Right hindlimb (tissue), 1 donor: ENCODE data around the gene POLR3B.
"Not testable (repeated sequence)": the region's sequence is repeated elsewhere in the genome, so short reads cannot be mapped to it uniquely, and the experiment has no call there.

ENCODE experiments used
- DNase-seq: peaks from one replicate; pipeline ENCODE4 v3.0.0-alpha.2; 2018

POLR3B gene

DNA sequence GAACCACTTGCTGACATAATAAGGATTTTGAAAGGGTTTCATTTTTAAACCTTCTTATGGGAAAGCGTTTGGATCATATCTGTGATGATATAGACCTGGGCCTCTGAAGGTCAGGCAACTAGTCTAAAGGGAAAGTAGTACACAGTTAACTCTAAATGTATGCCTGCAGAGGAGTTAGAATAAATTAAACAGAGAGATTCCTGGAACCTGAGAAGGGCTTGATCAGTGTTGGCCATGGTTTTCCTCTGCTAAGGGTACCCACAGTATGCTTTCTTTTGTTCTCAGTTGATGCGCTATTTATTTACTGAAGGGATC lies 14.4 kb upstream of the POLR3B start:
- DNase-seq = no peak

DNA sequence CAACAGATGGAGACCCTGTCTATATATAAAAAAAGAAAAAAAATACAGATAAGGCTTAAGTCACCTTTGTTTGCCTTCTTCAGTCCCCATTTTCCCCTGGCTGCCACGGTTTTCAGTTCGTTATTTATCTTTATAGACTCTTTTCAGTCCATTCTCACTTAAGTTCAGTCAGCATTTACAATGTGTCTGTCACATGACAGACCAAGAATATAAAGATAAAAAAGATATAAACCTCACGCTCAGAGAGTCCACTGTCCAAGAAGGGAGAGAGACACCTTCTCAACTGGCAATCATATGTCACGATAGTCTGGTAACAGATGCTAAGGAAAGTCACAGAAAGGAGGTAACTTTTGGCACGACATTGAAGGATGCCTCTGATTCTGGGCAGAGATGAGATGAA lies 13.4 kb upstream of the POLR3B start:
- DNase-seq = no peak

DNA sequence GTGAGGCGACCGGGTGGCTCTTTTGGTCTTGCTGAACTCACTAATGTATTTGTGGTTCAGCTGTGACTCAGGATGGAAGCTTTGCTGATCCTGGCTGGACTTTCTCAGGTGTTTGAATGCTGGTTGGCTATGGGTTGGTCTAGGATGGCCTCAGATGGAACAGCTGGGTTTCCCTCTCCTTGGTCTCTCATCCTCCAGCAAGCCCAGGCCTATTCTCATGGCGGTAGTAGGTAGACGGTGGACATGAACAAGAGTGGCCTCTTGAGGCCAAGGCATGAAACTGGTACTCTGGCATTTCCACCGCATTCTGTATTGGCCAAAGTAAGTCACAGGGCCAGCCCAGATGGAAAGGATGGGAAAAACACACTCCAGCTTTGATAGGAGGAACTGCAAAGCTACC lies 11.8 kb upstream of the POLR3B start:
- peak; percentile 39 for DNase-seq

DNA sequence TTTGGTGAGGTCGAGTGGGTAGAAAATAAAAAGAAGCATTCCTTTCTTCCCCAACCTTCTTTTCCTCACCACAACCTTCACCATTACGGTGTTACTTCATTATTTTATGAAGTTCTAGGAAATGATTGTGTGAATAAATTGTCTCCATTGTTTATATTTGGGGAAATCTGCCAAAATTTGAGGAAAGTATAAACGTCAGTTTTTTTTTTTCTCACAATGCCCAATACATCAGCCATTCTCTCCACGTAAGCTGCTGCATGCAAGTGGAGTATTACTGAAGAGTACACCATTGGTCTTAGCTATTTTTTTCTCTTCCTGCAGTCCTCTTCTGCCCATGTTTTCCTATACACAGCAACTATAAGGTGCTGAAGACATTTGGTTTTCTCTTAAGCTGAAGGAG lies 9.1 kb upstream of the POLR3B start:
- no peak for DNase-seq

DNA sequence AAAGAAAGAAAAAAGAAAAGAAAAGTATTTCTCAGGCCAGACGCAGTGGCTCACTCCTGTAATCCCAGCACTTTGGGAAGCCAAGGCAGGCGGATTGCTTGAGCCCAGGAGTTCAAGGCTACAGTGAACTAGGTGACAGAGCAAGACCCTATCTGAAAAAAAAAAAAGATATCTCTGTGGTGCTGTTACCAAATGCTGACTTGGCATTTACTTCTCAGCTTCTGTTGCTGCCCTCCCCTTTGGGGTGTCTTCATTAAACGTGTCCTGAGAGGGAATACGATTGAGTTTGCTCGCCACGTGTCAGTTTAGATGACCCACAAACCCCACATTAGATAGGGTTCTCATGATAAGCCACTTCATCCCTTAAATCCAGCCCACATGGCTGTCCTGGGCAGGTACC lies 4.4 kb upstream of the POLR3B start:
- DNase-seq = no peak

DNA sequence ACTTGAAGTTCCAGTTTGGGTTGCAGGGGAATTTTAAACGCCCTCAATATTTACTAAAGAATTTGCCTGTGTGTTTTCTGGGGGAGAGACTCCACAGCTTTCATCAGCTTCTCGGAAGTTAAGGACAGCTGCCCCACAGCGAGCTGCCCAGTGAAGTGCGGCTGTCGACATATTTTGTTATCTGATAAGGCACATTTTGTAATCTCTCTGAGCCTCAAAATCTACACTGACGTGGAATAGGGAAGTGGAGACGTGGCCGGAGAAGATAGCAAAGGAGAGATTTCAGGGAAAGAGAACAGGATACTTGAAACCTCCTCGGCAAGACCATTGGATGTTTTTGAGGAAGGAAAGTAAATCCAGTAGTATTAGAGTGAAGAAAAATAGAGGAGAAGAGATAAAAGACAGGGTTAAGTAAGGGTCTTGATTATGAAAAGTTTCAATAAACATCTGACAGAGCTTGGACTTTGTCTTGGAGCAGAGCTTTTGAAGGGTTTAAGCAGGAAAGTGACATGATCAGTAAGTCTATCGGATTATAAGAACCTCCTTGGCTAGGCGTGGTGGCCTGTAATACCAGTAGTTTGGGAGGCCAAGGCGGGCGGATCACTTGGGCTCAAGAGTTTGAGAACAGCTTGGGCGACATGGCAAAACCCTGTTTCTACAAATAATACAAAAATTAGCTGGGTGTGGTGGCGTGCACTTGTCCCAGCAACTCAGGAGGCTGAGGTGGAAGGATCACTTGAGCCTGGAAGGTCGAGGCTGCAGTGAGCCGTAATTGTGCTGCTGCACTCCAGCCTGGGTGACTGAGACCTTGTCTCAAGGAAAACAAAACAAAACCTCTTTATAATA lies 1.1 kb downstream of the POLR3B start:
- DNase-seq = peak; percentile 26

DNA sequence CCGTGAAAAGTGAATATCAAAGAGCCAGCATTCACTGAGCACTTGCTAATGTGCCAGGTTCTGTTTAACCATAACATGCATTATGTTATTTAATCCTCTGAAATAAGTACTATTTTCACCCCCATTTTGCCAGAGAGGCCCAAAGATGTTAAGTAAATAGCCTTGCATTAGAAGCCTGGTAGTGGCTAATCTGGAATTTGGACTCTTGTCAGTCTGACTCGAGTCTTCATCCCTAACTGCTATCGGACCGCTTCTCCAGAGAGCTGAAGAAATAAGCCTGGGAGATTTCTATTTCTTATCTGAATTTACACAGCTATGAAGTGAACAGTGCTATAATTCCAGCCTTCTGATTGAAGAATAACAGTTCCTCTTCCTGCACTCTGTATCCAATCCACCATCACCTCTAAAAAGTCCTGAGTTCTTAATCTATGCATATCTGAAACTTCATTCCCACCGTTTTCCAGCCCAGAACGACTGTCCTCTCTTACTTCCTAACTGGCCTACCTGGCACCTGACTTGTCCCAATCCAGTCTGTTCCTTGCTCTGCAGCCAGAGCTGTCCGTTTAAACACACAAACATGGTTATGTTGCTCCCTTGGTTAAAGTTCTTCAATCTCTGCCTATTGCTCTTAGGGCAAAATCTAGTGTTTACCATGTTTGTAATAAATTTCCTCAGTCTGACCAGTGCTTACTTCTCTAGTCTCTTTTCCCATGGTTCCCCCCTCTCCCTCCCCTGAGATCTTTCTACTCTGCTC lies 2.3 kb downstream of the POLR3B start:
- DNase-seq = no peak

DNA sequence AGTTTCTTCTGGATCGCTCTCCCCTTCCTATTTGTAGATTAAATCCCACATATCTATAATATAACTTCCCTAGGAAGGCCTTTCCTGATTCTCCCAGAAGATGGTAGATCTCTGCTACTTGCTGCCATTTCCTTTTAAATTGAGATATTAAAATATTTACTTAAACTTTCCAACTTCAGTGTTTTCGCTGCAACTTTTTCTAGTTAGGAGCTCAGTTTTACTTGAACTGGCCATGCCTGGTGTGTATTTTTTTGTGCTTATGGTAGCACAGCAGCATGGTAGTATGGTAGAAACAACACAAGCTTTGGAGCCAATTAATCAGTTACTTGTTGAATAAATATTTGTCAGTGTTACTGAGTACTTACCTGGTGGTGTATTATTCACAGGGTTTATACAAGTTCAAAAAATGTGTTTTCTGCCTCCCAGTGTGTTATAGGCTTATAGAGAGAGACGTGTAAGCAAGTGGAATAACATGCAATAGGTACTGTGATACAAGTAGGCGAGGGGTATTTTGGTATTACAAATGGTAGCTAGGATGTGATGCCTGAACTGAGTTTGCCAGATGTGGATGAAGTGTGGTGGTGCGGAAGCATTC lies 2.9 kb downstream of the POLR3B start:
- no peak for DNase-seq

DNA sequence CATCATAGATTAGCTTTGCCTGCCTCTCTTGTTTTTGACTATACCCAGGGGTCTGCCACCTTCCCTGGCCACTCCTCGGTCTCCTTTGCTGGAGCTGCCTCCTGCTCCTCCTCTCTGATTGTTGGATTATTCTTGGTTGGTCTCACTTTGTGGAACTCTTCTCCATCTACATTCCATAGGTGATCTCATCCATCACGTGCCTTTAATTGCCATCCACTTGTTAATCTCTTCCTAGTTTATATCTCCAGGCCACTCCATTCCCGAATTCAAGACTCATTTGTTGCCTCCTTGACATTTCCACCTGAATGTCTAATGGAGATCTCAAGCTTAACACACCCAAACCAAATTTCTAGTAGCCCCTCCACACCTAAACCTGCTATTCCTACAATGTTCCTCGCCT lies 5.4 kb downstream of the POLR3B start:
- no peak for DNase-seq

DNA sequence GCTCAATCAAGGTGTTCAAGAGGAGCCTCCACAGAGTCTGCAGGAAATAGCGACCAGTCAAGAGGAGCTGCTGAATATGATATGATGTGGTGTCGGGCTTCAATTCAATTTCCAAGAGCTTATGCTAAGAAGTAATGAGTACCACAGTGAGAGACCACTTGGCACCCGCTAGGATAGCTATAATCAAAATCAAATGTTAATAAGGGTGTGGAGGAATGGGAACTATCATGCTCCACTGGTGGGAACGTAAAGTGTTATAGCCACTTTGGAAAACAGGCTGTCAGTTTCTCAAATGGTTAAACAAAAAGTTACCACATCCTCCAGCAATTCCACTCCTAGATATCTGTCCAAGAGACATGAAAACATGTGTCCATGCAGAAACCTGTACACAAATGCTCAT lies 6.7 kb downstream of the POLR3B start:
- no peak for DNase-seq

DNA sequence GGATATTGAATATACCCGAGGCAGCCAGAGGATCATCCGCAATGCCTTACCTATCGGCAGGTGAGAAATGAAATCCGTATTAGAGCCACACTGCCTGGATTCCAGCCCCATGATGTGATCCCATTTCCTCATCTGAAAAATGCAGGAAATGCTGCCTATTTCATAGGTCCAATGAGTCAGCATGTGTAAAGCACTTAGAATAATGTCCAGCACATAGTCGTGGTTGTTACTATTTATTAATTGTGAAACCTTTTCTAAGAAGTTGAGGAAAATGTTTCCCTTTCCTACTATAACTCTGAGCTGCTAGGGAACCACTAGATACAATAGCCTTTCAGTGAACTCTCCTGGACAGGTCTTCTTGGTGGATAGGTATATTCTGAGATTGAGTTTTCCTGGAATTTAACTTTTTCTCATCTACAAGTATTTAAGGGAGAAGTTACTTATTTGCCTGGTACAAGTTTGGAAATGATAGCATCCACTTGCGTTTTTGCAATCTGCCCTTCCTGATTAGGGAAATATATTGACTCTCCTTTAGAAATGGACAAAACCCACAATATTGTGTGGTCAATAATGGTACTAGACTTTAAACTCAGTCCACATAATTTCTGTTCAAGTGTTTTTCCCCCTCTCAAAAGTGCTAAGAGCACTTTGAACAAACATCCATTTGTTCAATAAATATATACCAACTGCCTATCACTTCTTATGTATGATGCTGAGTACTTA lies 12.2 kb downstream of the POLR3B start:
- no peak for DNase-seq

DNA sequence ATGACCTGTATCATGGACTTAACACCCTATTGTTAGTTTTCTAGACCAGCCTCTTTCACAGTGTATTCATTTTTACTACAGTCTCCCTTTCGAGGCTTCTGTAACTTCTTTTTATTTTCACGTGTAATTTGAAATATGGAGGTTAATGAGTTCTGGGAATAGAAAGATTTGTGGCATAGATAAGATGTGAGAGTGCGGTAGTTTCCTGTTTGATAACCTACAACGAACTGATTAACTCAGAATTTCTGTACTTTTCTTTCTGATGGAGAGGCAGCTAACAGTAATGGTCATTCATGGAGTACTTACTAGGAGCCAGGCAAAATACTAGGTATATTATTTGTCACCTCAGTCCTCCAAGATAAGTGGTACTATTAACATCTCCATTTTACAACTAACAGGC lies 21.2 kb downstream of the POLR3B start:
- no peak for DNase-seq

DNA sequence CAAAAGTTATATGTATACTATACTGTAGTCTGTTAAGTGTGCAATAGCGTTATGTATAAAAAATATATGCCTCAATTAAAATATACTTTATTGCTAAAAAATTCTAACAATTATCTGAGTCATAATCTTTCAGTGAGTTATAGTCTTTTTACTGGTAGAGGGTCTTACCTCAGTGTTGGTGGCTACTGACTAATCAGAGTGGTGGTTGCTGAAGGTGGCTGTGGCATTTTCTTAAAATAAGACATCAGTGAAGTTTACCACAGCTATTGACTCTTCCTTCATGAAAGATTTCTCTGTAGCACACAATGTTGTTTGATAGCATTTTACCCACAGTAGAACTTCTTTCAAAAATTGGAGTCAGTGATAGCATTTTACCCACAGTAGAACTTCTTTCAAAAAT lies 23.4 kb downstream of the POLR3B start:
- no peak for DNase-seq

DNA sequence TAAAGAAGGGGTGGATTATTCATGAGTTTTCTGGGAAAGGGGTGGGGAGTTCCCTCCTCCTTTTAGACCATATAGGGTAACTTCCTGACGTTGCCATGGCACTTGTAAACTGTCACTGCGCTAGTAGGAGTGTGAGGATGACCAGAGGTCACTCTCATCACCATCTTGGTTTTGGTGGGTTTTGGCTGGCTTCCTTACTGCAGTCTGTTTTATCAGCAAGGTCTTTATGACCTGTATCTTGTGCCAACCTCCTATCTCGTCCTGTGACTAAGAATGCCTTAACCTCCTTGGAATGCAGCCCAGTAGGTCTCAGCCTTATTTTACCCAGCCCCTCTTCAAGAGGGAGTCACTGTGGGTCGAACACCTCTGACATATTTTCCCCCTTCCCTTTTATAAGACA lies 24.3 kb downstream of the POLR3B start:
- DNase-seq = not testable (repeated sequence)

DNA sequence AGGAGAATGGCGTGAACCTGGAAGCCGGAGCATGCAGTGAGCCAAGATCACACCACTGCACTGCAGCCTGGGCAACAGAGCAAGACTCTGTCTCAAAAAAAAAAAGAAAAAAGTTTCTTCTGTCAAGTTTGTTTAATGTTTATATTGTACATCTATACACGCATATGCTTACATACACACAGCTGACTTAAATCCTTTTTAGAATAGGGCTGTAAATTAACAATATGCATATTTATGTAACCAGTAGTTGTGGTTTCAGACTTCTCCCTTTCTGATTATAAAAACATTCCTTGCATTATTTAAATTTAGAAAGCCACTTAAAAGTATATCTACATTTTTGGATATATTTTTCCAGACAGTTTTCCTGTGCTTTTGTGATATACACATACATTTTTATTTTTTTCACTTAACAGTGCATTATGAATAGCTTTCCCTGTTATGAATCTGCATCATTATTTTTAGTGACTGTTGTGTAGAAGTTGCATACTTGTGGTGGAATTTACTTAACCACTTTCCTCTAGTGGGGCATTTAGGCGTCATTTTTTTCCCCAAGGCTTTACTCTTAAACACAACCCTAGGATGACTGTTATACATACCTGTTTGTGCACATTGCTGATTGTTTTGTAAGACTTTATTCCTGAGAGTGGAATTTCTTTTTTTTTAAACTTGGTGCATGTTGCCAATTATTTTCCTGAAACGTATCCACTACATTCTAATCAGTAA lies 29.4 kb downstream of the POLR3B start:
- DNase-seq = no peak

DNA sequence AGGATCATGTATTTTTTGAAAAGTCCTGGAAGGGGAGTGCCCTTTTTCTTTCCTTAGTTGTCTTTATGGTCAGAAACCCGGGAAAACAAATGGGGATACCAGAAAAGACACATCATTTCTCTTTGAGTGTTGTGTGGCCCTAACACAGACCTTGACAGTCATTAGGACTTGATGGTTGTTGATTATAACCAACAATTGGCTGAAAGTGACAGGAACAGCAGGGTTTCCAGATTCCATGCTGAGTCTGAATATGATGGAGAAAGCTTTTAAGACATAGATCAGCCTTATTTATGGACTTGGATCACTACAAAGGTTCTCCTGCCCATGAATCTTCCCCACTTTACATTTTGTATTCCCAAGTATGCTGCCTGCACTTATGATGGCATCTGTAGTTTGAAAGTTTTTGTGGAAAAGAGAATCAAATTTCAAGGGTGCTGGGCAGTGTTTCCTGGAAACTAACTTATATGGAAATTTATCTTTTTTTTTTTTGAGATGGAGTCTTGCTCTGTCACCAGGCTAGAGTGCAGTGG lies 30.4 kb downstream of the POLR3B start:
- DNase-seq = no peak

DNA sequence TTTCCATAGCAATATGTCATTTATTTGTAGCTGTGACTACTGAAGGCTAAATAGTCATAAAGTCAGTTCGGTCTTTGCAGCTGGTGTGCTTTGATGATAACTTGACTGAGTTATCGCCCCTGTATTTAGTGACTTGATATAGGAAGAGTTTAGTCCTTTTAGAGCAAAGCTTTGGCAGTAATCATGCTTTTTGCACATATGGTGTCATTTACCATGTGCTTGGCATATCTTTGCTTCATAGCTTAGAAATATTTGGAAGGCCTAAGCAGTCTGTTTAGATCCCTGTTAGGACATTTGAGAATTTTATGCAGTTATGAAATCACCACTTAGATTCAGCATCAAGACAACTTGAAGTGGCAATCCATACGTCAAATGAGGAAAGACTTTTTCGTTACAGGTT lies 31.6 kb downstream of the POLR3B start:
- DNase-seq = no peak

DNA sequence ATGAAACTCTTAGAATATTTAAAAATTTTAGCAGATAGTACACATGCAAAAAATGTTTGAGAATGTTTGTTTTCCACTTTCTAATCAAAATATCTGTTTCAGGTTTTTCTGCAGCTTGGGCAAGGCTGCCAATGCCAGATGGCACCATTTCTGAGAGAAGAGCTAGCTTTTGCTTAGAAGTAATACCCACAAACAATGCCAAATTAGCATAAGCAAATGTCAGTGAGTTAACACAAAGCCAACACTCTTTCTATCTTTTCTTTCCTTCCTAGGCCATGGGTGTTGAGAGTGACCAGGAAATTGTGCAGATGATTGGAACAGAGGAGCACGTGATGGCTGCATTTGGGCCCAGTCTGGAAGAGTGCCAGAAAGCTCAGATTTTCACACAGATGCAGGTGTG lies 35.2 kb downstream of the POLR3B start:
- no peak for DNase-seq

DNA sequence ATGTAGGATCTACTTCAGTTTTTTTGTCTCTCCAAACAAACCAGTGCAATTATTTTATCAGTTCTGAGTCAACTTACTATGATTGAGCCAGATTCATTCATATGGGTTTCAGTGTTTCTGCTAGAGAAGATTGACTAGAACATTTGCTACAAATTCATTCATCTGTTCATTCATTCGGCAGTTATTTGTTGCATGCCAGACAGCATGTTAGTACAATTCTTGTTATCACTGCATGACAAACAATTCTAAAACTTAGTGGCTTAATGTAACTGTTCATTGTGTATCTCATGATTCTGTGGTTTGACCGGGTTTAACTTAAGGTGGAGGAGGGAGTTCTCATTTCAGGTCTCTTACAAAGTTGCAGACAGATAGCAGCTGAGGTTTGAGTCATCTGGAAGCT lies 52.3 kb downstream of the POLR3B start:
- no peak for DNase-seq

DNA sequence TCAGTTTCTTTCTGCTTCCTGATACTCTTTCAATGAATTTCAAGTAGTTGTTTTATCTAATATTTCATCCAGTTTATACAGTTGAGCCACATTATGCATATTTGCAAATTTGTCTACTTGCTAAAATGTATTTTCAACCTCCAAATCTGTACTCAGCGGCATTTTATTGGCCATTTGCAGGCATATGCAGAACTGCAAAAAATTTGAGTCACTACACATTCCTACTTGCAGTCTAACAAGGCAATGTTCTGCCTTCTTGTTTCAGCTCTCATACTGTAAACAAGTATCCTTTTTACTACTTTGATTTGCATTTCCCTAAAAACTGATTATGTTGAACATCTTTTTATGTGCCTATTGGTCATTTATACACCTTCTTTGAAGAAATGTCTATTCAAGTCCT lies 55.0 kb downstream of the POLR3B start:
- DNase-seq = no peak

DNA sequence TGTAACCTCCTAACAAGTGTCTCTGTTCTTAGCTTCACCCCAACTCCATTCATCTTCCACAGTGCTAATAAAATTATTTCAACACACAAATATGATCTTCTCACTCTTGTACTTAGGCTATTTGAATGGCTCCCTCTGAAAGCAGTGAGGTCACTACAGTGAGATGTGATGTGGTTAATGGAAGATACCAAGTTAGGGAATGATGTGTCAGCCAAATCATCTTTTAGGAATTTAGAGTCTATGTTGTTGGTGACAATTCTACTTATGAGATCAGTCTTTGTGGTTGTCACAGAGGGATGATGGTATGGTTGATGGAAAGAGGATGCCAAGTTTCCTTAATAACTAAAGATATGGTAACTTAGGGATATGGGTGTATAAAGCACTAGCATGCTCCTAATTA lies 57.6 kb downstream of the POLR3B start:
- no peak for DNase-seq

DNA sequence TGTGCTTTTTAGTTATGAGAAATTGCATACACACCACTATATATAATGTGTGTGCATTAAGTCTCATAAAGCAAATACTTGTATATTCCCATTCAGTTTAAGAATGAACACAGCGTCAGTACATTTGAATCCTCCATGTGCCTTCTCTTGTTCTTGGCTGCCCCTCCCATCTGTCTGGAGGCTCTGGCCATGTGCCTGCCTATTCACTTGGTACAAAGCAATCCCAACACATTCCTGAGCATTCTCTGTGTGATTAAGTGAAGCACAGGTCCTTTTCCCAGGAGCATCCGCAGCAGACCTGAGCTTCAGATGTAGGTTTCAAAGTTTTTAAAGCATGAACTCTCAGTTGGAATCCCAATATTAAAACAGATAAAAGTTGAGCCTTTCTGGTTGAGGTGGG lies 58.7 kb downstream of the POLR3B start:
- DNase-seq = no peak
